ENCODE measurements around the gene FKRP.

Gene FKRP

GRCh38 chr19:46732172-46732938, 13.5 kb upstream of the FKRP start:
- no peak for DNase-seq

GRCh38 chr19:46732966-46733689, 12.7 kb upstream of the FKRP start:
- no peak for DNase-seq

GRCh38 chr19:46733690-46734292, 12.1 kb upstream of the FKRP start:
- no peak for DNase-seq

GRCh38 chr19:46736531-46737297, 9.1 kb upstream of the FKRP start:
- no peak for DNase-seq

GRCh38 chr19:46737298-46737654, 8.6 kb upstream of the FKRP start:
- DNase-seq, result no peak

- no peak for DNase-seq
These were observed 8.1 kb upstream of the FKRP start for GRCh38 chr19:46737761-46738171.

GRCh38 chr19:46739290-46739771, 6.5 kb upstream of the FKRP start:
- DNase-seq, result no peak

GRCh38 chr19:46741447-46741846, 4.4 kb upstream of the FKRP start:
- DNase-seq, result no peak

GRCh38 chr19:46742926-46743480, 2.9 kb upstream of the FKRP start:
- no peak for DNase-seq

GRCh38 chr19:46744005-46744691, 1.7 kb upstream of the FKRP start:
- DNase-seq, result no peak

GRCh38 chr19:46745030-46745429, 827 bp upstream of the FKRP start:
- no peak for DNase-seq

GRCh38 chr19:46746281-46747057, 612 bp downstream of the FKRP start, which contains the start of gene STRN4:
TSS of gene STRN4 (minus strand) at chr19:46746450. CDS start at chr19:46746430, 20 bp downstream.
- peak; percentile 75 for DNase-seq

- peak; percentile 59 for DNase-seq
These were observed 2.7 kb downstream of the FKRP start for GRCh38 chr19:46748325-46749109.

- DNase-seq, result peak; percentile 63
These were observed 7.7 kb downstream of the FKRP start for GRCh38 chr19:46753420-46754155.

GRCh38 chr19:46755077-46755852, 9.4 kb downstream of the FKRP start:
- DNase-seq, result no peak

GRCh38 chr19:46755853-46756543, 10.1 kb downstream of the FKRP start:
- DNase-seq, result no peak

- no peak for DNase-seq
These were observed 10.7 kb downstream of the FKRP start for GRCh38 chr19:46756544-46756888.

- no peak for DNase-seq
These were observed 13.3 kb downstream of the FKRP start for GRCh38 chr19:46759206-46759605.
